Measurements from ENCODE around the gene SLC25A4.
"Not testable (repeated sequence)": the region's sequence is repeated elsewhere in the genome, so short reads cannot be mapped to it uniquely, and the experiment has no call there.

Gene SLC25A4

GRCh38 chr4:185186769-185187168, 43.7 kb downstream of the SLC25A4 start:
- DNase-seq, result no peak

GRCh38 chr4:185189606-185190305, 46.7 kb downstream of the SLC25A4 start:
- DNase-seq, result no peak

DNA sequence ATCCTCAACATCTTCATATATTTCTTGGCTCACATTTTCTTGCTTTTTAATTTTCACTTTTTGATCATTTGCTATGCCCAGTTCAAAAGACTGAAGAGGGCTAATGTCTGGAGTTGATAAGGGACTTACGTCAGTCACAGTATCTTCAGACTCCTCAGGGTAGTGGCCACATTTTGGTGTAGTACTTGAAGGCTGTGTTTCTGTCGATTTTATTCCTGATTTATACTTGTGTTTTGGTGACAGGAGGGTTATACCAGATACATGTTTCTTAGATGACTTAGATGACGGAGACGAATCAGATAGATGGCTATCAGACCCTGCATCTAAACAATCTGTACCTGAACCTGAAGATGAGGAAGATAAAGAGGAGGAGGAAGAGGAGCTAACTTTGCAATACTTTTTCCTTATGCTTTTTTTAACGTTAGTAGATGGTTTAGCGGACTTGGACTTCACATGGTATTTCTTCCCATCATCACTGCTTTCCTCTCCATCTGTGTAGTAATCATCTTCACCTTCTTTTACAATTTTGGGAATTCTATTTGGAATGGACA, 47.3 kb downstream of the SLC25A4 start:
- no peak for DNase-seq

DNA sequence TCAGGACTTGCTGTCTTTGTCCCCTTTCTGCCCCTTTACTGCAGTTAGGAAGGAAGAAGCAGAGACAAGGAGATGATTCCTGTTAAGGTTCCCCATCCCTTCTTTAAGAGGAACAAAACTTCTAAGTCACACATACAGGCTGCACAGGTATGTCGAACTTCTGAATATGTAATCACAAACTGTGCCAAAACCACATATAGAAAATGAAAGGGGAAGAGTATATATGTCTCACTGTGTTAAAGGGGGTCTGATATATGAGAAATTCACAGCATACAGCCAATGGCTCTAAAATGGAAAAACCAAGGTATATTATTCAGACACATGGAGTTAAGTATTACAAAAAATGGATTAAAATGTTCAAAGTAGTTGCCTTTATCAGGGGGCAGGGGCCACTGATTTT, 49.0 kb downstream of the SLC25A4 start:
- no peak for DNase-seq

DNA sequence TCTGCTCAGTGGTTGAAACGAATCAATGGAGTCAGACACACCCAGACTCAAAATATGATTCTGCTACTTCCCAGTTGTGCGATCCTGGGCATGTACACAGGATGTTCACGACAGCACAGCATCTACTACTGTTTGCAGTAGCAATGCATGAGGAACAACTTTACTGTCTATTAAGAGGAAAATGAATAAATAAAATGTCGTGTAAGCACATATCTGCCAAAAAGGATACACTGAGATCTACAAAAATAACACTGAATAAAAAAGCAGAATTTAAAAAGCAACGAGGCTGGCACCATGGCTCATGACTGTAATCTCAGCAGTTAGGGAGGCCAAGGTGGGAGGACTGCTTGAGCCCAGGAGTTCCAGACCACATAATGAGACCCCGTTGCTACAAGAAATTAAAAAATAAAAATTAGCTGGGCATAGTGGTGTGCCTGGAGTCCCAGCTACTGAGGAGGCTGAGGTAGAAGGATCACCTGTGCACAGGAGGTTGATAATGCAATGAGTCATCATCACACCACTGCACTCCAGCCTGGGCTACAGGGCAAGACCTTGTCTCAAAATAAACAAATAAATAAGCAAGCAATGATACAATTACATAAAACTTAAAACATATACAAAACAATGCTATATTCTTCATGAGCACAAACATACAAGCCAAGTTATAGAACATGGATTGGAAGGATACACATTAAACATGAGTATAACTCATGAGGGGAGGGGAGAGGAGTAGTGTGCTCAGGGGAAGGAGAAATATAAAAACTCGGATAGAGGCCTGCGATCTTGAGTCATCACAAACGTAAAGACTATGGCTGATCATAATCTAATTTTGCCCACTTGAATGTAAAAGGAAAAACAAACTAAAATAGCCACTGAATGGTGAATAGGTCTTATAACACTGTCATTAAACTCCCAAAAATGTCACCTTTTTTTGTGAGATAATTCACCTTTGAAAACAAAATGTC, 52.1 kb downstream of the SLC25A4 start:
- no peak for DNase-seq

DNA sequence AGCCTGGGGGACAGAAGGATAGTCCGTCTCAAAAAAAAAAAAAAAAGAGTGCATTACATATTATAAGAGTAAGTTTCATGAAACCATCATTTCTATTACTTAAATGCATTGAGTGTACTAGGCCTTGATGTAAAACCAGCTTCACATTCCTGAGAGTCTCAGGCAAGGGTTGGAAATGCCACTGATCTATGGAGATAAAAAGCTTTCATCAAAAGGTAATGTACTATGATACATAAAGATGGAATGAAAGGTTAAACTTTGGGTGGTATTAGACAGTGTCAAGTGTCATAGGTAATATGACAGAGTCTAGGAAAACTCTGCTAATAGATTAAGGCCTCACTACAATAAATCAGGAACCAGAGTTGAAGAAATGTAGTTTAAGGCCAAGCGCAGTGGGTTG, 53.4 kb downstream of the SLC25A4 start:
- no peak for DNase-seq

DNA sequence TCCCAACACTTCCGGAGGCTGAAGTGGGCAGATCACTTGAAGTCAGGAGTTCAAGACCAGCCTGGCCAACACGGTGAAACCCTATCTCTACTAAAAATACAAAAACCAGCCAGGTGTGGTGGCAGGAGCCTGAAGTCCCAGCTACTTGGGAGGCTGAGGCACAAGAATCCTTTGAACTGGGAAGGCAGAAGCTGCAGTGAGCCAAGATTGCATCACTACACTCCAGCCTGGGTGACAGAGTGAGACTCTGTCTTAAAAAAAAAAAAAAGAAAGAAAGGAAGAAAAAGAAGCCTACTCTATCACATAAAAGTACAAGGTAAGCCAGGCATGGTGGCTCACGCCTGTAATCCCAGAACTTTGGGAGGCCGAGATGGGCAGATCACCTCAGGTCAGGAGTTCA, 55.1 kb downstream of the SLC25A4 start:
- DNase-seq, result not testable (repeated sequence)

Data from activated CD4-positive, alpha-beta T cell treated with anti-CD3 and anti-CD28 coated beads, Interleukin-10, Interleukin-2, amounts not matched to agents 100 ng/mL and 50 ng/mL, durations not matched to agents 16 hours and 8 hours (primary cell).